ENCODE data around the gene PCDHB3. TPM values are rescaled to one million over a fixed set of nuclear protein-coding genes. Genes with fewer than 3 reads are reported as not detected.
"Not testable (repeated sequence)": the region's sequence is repeated elsewhere in the genome, so short reads cannot be mapped to it uniquely, and the experiment has no call there.

Gene PCDHB3
- total RNA-seq = 2.7 TPM

GRCh38 chr5:141100243-141100805, at the start of gene PCDHB3:
Gene PCDHB3 (plus strand): TSS chr5:141100473. CDS start chr5:141100650, 177 bp downstream.
- DNase-seq = no peak

GRCh38 chr5:141050622-141051520, 49.4 kb upstream of the PCDHB3 start, which contains the start of gene PCDHB1:
Gene PCDHB1 (plus strand): TSS chr5:141051374. CDS start chr5:141051471, 97 bp downstream.
- DNase-seq = no peak

DNA sequence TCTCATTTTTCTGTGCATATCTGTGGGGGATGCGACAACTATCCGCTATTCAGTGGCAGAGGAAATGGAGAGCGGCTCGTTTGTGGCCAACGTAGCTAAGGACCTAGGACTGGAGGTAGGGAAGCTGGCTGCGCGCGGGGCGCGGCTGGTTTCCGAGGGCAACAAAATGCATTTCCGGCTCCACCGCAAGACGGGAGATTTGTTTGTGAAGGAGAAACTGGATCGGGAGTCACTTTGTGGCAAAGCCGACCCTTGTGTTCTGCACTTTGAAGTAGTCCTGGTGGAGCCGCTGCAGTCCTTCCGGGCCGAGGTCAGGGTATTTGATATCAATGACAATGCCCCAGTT, 48.8 kb upstream of the PCDHB3 start:
- no peak for DNase-seq

- no peak for DNase-seq
These were observed 22.4 kb upstream of the PCDHB3 start for GRCh38 chr5:141077826-141078225.

DNA sequence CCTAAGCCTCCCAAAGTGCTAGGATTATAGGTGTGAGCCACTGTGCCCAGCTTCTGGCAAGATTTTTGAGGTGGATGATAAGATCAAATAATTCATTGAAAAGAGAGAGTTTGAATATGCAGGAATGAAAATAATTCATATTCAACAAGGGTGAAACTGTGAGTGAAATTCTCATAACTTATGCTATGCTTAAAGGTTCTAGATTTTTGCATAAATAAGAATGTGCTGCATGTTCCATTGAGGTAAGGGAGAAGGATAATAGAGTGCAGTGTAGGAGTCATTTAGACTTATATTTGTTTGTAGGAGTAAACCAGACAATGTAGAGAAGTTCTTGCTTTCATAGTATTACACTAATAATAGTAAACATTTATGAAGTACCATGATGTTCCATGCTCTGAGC, 18.0 kb upstream of the PCDHB3 start:
- DNase-seq = no peak

DNA sequence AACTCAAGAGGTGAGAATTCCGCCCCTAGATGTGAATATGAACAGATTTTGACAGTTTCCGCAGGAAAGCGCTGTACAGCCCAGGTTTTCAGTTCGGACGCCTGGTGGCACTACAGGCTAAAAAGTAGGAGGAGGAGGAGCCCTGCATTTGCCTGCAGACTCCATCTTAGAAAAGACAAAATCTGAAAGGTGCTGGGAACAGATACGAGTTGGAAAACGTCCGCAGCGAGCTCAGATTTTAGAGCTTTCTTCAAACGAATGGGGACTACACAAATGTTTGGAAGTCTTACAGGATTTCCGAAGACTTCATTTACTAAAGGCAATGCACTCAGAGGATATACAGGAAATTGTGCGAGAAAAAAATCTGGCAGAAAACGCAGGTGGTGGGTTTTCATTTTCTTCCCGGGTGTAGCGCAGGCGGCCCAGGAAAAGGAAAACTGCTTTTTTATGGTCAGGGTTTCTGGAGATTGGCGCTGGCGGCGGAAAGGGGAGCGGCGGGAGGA, 15.7 kb upstream of the PCDHB3 start:
- no peak for DNase-seq

GRCh38 chr5:141094481-141095262, 5.6 kb upstream of the PCDHB3 start, which contains the start of gene PCDHB2:
Gene PCDHB2 (plus strand): TSS chr5:141094615. CDS start chr5:141094791, 176 bp downstream.
- no peak for DNase-seq

- DNase-seq = no peak
These were observed 5.0 kb upstream of the PCDHB3 start for GRCh38 chr5:141095263-141095641.

DNA sequence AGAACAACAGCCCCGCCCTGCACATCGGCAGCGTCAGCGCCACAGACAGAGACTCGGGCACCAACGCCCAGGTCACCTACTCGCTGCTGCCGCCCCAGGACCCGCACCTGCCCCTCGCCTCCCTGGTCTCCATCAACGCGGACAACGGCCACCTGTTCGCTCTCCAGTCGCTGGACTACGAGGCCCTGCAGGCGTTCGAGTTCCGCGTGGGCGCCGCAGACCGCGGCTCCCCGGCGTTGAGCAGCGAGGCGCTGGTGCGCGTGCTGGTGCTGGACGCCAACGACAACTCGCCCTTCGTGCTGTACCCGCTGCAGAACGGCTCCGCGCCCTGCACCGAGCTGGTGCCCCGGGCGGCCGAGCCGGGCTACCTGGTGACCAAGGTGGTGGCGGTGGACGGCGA, 4.1 kb upstream of the PCDHB3 start:
- not testable (repeated sequence) for DNase-seq

DNA sequence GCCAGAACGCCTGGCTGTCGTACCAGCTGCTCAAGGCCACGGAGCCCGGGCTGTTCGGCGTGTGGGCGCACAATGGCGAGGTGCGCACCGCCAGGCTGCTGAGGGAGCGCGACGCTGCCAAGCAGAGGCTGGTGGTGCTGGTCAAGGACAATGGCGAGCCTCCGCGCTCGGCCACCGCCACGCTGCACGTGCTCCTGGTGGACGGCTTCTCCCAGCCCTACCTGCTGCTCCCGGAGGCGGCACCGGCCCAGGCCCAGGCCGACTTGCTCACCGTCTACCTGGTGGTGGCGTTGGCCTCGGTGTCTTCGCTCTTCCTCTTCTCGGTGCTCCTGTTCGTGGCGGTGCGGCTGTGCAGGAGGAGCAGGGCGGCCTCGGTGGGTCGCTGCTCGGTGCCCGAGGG, 3.7 kb upstream of the PCDHB3 start:
- not testable (repeated sequence) for DNase-seq

DNA sequence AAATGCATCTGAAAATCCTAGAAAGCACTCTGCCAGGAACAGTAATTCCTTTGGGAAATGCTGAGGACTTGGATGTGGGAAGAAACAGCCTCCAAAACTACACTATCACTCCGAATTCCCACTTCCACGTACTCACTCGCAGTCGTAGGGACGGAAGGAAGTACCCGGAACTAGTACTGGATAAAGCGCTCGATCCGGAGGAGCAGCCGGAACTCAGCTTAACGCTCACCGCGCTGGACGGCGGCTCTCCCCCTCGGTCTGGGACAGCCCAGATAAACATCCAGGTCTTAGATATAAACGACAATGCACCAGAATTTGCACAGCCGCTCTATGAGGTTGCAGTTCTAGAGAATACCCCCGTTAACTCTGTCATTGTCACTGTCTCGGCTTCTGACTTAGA, 786 bp downstream of the PCDHB3 start:
- DNase-seq = no peak

- DNase-seq = not testable (repeated sequence)
These were observed 1.8 kb downstream of the PCDHB3 start for GRCh38 chr5:141102070-141102469.

GRCh38 chr5:141102471-141102870, 2.2 kb downstream of the PCDHB3 start:
- not testable (repeated sequence) for DNase-seq

GRCh38 chr5:141105350-141105749, 5.1 kb downstream of the PCDHB3 start:
- DNase-seq = no peak

DNA sequence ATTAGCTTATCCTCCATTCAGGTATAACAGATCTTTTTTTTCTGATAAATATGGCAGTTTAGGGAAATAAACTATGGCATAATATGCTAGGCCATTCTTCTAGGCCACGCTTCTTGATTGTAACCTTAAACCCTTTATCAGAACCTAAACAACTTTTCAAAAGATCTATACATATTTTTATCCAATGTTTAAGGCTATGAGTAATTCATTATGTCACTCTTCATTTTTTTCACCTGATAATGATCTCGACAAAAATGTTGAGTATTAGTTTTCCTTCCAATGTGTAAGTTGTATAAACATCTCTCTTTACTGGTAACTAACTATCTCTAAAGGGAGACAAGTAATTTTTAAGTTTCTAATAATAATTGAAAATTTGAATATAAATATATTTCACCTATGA, 19.0 kb downstream of the PCDHB3 start:
- no peak for DNase-seq

DNA sequence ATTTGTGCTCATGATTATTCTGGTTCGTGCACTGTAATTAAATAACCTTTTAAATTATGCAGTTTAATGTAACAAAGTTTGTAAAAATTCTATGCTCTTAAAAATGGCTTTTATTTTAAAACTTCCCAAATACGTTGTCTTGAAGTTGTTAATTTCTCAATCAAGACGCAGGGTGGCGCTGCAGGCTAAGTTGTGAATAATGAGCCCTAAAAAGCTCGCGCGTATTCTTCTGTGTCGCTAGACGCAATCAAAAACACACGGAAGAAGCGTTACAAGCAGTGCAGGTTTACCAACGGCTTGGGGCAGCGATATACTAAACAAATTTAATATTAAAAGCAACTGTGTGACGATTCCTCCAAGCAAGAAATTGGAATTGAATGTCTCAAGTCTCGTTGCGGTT, 21.3 kb downstream of the PCDHB3 start, which contains the start of gene PCDHB4:
TSS of gene PCDHB4 (plus strand) at position 256 of the 400 bp plus-strand sequence. CDS start 181 bp downstream, outside the sequence.
- no peak for DNase-seq

GRCh38 chr5:141121985-141122384, 21.7 kb downstream of the PCDHB3 start:
- no peak for DNase-seq

- DNase-seq = not testable (repeated sequence)
These were observed 23.3 kb downstream of the PCDHB3 start for GRCh38 chr5:141123396-141124135.

DNA sequence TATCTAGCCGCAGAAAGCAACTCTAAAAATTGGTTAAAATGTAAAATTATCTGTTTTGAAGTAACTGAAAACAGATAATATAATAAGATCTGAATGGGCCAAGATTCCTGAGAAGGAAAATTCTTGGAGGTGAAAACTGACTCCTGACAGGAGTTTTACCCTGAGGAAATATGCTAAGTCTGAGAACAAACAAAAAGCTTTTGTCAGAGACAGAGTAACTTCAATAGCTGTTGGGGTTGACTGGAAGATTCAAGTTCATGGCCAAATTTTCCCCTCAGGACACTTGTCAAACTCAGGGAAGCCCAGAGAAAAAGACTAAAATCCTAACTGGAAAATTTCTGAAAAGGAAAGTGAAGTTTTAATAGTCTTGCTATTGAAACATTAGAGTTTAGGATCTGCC, 27.0 kb downstream of the PCDHB3 start:
- DNase-seq = no peak

DNA sequence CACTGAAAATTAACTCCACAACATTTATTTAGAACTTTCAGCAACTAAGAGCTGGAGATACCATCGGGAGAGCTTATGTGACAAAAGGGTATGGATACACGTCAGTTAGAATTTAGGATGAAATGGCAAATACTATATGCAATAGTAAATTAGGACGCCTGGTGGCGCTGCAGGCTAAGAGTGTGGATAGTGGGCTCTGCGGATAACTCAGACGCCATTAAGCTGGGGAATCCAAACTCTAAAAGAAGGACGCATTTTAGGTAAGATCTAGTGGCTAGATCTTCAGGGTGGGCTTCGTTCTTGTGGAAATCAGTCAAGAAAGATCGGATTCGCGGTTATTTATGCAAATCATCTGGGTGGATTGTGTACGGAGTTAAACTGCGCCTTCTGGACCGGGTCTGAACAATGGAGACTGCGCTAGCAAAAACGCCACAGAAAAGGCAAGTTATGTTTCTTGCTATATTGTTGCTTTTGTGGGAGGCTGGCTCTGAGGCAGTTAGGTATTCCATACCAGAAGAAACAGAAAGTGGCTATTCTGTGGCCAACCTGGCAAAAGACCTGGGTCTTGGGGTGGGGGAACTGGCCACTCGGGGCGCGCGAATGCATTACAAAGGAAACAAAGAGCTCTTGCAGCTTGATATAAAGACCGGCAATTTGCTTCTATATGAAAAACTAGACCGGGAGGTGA, 34.9 kb downstream of the PCDHB3 start, which contains the start of gene PCDHB5:
TSS of gene PCDHB5 (plus strand) at position 177 of the 688 bp plus-strand sequence. CDS start at position 406, 229 bp downstream.
- no peak for DNase-seq

DNA sequence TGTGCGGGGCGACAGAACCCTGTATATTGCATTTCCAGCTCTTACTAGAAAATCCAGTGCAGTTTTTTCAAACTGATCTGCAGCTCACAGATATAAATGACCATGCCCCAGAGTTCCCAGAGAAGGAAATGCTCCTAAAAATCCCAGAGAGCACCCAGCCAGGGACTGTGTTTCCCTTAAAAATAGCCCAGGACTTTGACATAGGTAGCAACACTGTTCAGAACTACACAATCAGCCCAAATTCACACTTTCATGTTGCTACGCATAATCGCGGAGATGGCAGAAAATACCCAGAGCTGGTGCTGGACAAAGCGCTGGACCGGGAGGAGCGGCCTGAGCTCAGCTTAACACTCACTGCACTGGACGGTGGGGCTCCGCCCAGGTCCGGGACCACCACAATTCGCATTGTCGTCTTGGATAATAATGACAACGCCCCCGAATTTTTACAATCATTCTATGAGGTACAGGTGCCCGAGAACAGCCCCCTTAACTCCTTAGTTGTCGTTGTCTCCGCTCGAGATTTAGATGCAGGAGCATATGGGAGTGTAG, 35.5 kb downstream of the PCDHB3 start:
- DNase-seq = no peak
